ENCODE data around the gene KCNN4.

DNA sequence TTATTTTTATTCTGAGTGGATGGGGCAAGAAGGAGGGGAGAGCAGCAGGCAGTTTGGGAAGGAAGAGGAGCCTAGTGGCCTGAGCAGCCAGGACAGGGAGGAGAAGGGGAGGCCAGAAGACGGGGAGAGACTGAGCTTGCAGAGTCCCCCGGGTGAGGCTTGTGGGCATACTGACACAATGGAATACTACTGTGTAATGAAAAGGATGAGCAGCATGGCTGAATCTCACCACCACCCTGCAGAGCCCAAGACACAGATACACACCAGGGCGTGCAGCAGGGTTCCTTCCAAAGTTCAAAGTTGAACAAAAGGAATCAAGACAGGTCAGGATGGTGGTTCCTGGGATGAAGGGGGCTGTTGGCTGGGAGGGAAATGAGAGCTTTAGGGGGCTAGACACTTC is 18.0 kb downstream of the KCNN4 start:
- TF ChIP-seq, protein P1, sequence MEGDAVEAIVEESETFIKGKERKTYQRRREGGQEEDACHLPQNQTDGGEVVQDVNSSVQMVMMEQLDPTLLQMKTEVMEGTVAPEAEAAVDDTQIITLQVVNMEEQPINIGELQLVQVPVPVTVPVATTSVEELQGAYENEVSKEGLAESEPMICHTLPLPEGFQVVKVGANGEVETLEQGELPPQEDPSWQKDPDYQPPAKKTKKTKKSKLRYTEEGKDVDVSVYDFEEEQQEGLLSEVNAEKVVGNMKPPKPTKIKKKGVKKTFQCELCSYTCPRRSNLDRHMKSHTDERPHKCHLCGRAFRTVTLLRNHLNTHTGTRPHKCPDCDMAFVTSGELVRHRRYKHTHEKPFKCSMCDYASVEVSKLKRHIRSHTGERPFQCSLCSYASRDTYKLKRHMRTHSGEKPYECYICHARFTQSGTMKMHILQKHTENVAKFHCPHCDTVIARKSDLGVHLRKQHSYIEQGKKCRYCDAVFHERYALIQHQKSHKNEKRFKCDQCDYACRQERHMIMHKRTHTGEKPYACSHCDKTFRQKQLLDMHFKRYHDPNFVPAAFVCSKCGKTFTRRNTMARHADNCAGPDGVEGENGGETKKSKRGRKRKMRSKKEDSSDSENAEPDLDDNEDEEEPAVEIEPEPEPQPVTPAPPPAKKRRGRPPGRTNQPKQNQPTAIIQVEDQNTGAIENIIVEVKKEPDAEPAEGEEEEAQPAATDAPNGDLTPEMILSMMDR (IDR thresholded peaks at IDR 0.05; ENCODE audit: insufficient read depth, low read length, poor library complexity, severe bottlenecking), result no peak
- TF ChIP-seq EZH2phosphoT487 (conservative IDR thresholded peaks at IDR 0.05; ENCODE audit: low read length), result no peak
